Transverse colon (tissue), 4 donors: ENCODE results near the gene TTLL5. TPM values are rescaled to one million over a fixed set of nuclear protein-coding genes. Genes with fewer than 3 reads are reported as not detected.

Experiments
- DNase-seq: peaks from one replicate; pipeline ENCODE4 v3.0.0-alpha.2; 2019
- H3K27ac ChIP-seq, 4 donors: fragments of 200-600 bp; sonication (generic); 2 replicates each; pipeline ENCODE4 v1.5.1; 2016 to 2018; ENCODE audit warnings: inconsistent platforms in 4 of 4
- H3K27me3 ChIP-seq: fragments of 200-600 bp; sonication (generic); 2 replicates; pipeline ENCODE4 v1.5.1; 2017; ENCODE audit warnings: inconsistent platforms
- H3K36me3 ChIP-seq, 4 donors: fragments of 200-600 bp; sonication (generic); 2 replicates each; pipeline ENCODE4 v1.5.1; 2017 to 2019; ENCODE audit warnings: inconsistent platforms in 4 of 4
- H3K4me1 ChIP-seq, 4 donors: fragments of 200-600 bp; sonication (generic); 2 replicates each; pipeline ENCODE4 v1.5.1; 2017 to 2020; ENCODE audit warnings: inconsistent platforms in 4 of 4
- H3K4me3 ChIP-seq, 4 donors: fragments of 200-600 bp; sonication (generic); 1 replicate in 1 of 4; 2 replicates in 3 of 4; pipeline versions ENCODE4 v1.5.1 to v1.6.1; 2017 to 2019; ENCODE audit warnings: inconsistent platforms in 4 of 4
- H3K9me3 ChIP-seq, 2 donors: fragments of 200-600 bp; sonication (generic); 2 replicates each; pipeline ENCODE4 v1.5.1; 2017 to 2019; ENCODE audit warnings: inconsistent platforms in 2 of 2
- EP300 ChIP-seq: sonication (generic); formaldehyde crosslinking; IDR thresholded peaks from one replicate; pipeline ENCODE4 v1.6.1; 2017; ENCODE audit warnings: antibody characterized with exemption, low read depth
- POLR2A ChIP-seq: fragments of 450-650 bp; IDR thresholded peaks from one replicate; pipeline ENCODE4 v1.6.1; 2016; ENCODE audit warnings: antibody characterized with exemption, mild to moderate bottlenecking, moderate library complexity
- POLR2AphosphoS5 ChIP-seq, 3 donors: sonication (generic); formaldehyde crosslinking; IDR thresholded peaks; one replicate each; pipeline ENCODE4 v1.6.1; 2016; ENCODE audit warnings: antibody characterized with exemption in 3 of 3
- WGBS, 2 donors: methylation state at CpG; one replicate each; pipeline ENCODE4 v1.1.5; 2018; ENCODE audit warnings: low coverage in 1 of 2; 5-methylcytosine and 5-hydroxymethylcytosine counted together
- in situ Hi-C, 4 donors: fragments of 200-750 bp; cut with MboI; loops; one replicate each; pipeline versions ENCODE4 v1.15.0 to v1.15.1; 2017; ENCODE audit warnings: low sequenced_read_pairs in 3 of 4, low pct_ligation_motif_present in 1 of 4, low pct_unique_long_range_greater_than_20kb in 1 of 4
- intact Hi-C: fragments of 100-400 bp; cut with DNase I; formaldehyde crosslinking; loops from one replicate; pipeline ENCODE4 v1.15.1; 2023; ENCODE audit warnings: low total_unique reads
- total RNA-seq, 4 donors: library from RNA; depleted of rRNA; stranded (reverse); fragments of >200 nt; gene quantifications; one replicate each; pipeline ENCODE4 v1.1.0, GENCODE V29; 2016
- TF ChIP-seq, protein P1 (sequence below), 5 experiments: fragments of 200-600 bp in 3 of 5; fragments of 450-650 bp in 2 of 5; sonication (generic) in 3 of 5; IDR thresholded peaks; 1 replicate in 2 of 5; 2 replicates in 3 of 5; pipeline ENCODE4 v1.5.1; 2016 to 2017; ENCODE audit warnings: antibody characterized with exemption in 5 of 5, inconsistent platforms in 3 of 5, mild to moderate bottlenecking in 2 of 5, moderate library complexity in 1 of 5

Gene TTLL5
- total RNA-seq, 4 donors from 2014 or later: 16.1 to 264 (median 40.8) TPM

DNA sequence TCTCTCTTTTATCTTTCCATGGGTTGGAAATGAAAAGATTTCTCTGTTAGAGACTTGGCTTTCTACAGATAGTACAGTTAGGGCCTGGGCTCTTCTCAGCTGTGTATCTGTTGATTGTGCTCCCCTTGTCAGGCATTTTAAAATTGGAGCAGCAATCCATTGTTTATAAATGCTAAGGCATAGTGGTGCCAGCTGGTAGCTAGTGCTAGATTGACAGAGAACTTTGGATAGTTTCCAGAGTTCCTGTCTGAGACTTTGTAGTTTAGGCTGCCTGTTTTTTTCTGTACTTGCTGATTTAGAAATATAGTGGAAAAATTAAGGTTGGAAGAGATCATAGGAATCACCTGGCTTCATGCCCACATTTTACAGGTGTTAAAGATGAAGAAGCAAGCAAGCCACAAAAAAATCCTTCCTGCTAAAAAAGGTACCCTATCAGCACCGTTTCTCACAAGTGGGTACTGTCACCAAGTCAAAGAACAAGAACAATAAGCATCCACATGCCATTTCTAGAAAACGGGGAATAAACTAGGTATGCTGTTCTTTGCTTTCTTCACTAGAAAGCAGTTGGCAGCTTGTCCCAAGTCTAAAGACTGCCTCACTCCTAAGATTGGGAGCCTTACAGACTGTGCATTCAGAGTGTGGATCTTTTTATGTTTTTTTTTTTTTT is 6.2 kb downstream of the TTLL5 start:
- no peak overlapping the region for H3K27ac ChIP-seq
- intact Hi-C loops (no loop called here), in situ Hi-C loops (no loop called here)
- WGBS, 2 donors: 73 to 88% methylated on average over 2 of the region's 2 CpGs
- H3K9me3 ChIP-seq: no peaks in the 10 kb centered on the region
- no peak overlapping the region for H3K4me3 ChIP-seq
- DNase-seq: no peak
- H3K36me3 ChIP-seq: peaks cover 0 to 29% (median 11%) of the 10 kb centered on the region in 4 donors
- peaks cover 0 to 4% (median 1%) of the 10 kb centered on the region in 4 donors for H3K4me1 ChIP-seq
- TF ChIP-seq EP300 (no peak), POLR2AphosphoS5 (IDR thresholded peaks at IDR 0.05) (no peak), POLR2A (no peak)
- TF ChIP-seq, protein P1, sequence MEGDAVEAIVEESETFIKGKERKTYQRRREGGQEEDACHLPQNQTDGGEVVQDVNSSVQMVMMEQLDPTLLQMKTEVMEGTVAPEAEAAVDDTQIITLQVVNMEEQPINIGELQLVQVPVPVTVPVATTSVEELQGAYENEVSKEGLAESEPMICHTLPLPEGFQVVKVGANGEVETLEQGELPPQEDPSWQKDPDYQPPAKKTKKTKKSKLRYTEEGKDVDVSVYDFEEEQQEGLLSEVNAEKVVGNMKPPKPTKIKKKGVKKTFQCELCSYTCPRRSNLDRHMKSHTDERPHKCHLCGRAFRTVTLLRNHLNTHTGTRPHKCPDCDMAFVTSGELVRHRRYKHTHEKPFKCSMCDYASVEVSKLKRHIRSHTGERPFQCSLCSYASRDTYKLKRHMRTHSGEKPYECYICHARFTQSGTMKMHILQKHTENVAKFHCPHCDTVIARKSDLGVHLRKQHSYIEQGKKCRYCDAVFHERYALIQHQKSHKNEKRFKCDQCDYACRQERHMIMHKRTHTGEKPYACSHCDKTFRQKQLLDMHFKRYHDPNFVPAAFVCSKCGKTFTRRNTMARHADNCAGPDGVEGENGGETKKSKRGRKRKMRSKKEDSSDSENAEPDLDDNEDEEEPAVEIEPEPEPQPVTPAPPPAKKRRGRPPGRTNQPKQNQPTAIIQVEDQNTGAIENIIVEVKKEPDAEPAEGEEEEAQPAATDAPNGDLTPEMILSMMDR (IDR thresholded peaks at IDR 0.05): no peak
- no peaks in the 10 kb centered on the region for H3K27me3 ChIP-seq

DNA sequence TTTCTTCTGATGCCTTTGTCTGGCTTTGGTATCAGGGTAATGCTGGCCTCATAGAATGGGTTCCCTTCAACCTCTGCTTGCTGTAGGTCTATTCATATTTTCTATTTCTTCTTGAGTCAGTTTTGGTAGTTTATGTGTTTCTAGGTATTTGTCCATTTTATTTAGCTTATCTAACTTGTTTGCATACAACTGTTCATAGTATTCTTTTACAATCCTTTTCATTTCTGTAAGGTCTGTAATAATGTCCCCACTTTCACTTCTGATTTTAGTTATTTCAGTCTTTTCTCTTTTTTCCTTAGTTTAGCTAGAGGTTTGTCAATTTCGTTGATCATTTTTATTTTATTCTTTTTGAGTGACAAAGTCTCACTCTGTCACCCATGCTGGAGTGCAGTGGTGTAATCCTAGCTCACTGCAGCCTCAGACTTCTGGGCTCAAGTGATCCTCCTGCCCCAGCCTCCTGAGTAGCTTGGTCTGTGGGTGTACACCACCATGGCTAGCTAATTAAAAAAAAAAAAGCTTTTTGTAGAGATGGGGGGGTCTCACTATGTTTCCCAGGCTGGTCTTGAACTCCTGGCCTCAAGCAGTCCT is 11.7 kb downstream of the TTLL5 start:
- Histone ChIP-seq H3K27me3 (no peaks in the 10 kb centered on the region), H3K27ac (no peak overlapping the region), H3K4me3 (no peak overlapping the region), H3K9me3 (no peaks in the 10 kb centered on the region), H3K4me1 (no peaks in the 10 kb centered on the region), H3K36me3 (peaks cover 0 to 33% (median 12%) of the 10 kb centered on the region in 4 donors)
- in situ Hi-C loops (no loop called here), intact Hi-C loops (no loop called here)
- no peak for DNase-seq
- 80% methylated on average over 1 of the region's 1 CpG; no CpG with 5 or more reads in 1 of the 2 donors for WGBS, 2 donors
- TF ChIP-seq POLR2A (no peak), EP300 (no peak), POLR2AphosphoS5 (IDR thresholded peaks at IDR 0.05) (no peak)
- TF ChIP-seq, protein P1 (IDR thresholded peaks at IDR 0.05): no peak

DNA sequence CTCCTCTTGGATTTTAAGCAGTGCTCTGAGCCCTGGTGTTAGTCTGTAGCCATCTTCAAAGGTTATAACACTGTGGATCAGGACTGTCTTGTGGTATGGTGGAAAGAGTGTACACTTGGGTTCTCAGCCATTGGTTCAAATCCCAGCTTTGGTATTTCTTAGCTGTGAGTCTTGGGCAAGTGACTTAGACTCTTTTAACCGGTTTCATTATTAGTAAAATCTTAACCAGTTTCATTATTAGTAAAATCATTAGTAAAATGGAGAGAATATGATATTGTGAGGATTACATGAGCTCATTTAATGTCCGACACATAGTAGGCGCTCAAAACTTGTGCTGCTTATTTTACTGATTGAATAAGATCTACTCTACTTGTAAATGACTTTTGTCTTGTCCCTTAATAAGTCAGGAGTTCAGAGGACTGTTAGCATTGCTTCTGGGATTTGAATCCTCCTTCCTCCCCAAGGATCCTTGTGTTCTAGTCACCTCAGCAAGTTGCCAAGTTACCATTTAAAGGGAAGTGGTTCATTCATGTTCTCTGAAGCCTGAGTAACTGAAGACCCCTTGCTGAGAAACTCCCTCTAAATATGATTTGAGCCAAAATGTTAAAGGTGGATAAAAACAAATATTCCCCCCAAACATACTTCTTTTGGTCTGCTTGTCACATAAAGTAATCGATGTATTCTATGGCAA is 12.4 kb downstream of the TTLL5 start:
- intact Hi-C loops (no loop called here), in situ Hi-C loops (no loop called here)
- DNase-seq: no peak
- TF ChIP-seq POLR2AphosphoS5 (IDR thresholded peaks at IDR 0.05): no peak
- TF ChIP-seq POLR2A: no peak
- no peak for TF ChIP-seq EP300
- TF ChIP-seq, protein P1 (IDR thresholded peaks at IDR 0.05): no peak
- no peaks in the 10 kb centered on the region for H3K27me3 ChIP-seq
- no peaks in the 10 kb centered on the region for H3K9me3 ChIP-seq
- 86 to 100% methylated on average over 4 of the region's 4 CpGs for WGBS, 2 donors
- H3K4me3 ChIP-seq: no peak overlapping the region
- H3K36me3 ChIP-seq: peaks cover 0 to 33% (median 12%) of the 10 kb centered on the region in 4 donors
- H3K27ac ChIP-seq: no peak overlapping the region
- no peaks in the 10 kb centered on the region for H3K4me1 ChIP-seq

DNA sequence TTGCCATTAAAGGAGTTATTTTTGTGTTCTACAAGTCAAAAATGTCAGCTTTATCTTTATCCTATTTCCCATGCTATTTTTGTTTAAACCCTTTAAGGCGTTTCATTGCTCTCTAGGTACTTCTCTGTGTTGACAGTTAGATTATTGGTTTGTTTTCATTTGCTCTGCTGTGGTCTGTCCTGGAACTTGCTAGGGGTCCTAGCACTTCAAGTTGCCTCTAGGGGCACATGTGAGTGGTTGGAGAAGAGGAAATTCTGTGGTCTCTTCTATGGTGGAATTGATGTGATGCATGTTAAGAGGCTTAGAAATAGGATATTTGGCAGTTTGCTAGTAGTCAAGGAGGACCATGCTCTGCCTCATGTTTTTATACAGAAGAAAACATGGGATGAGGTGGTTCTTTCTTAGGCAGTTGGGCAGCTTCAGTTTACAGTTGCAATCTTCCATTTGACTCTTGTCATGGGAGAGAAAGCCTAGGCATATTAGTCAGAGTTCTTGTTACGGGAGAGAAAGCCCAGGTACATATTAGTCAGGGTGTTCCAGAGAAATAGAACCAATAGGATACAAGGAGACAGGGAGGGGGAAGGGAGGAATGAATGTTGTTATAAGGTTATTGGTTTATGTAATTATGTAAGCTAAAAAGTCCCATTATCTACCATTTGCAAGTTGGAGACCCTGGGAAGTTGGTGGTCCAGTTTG is 14.4 kb downstream of the TTLL5 start:
- no peaks in the 10 kb centered on the region for H3K9me3 ChIP-seq
- no peaks in the 10 kb centered on the region for H3K27me3 ChIP-seq
- DNase-seq: no peak
- intact Hi-C loops (no loop called here), in situ Hi-C loops (no loop called here)
- no peaks in the 10 kb centered on the region for H3K4me1 ChIP-seq
- 33 to 86% methylated on average over 1 to 2 of the region's 2 CpGs for WGBS, 2 donors
- TF ChIP-seq POLR2A (no peak), POLR2AphosphoS5 (IDR thresholded peaks at IDR 0.05) (no peak), EP300 (no peak)
- TF ChIP-seq, protein P1 (IDR thresholded peaks at IDR 0.05): no peak
- peaks cover 0 to 16% (median 7%) of the 10 kb centered on the region in 4 donors for H3K36me3 ChIP-seq
- H3K4me3 ChIP-seq: no peak overlapping the region
- no peak overlapping the region for H3K27ac ChIP-seq
